ENCODE measurements around the gene SPRED1. TPM values are rescaled to one million over a fixed set of nuclear protein-coding genes. Genes with fewer than 3 reads are reported as not detected.
"Not testable (repeated sequence)": the region's sequence is repeated elsewhere in the genome, so short reads cannot be mapped to it uniquely, and the experiment has no call there.

SPRED1 gene
- total RNA-seq, 4 donors from 2014 or later, result 6.1 to 135 (median 26.6) TPM

DNA sequence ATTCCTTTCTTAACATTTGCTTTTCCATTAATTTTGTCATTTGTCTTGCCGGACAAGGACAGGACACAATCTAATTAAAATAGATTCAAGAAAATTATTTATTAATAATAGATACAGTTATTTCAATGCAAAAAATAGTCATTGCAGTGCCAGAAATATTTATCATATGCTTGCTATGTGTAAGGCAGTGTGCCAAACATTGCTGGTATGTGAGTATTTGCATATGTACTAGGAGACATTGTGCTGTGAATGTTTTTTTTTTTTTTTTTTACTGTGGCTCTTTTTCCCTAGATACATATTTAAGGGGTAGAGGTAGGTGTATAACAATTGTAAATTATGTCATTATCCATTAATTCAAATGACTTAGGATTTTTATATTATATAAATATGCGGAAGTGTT, 23.3 kb downstream of the SPRED1 start:
- DNase-seq, result no peak
- Histone ChIP-seq H3K9me3 (no peaks in the 10 kb centered on the region), H3K27me3 (no peaks in the 10 kb centered on the region), H3K36me3 (no peaks in the 10 kb centered on the region), H3K4me3 (no peak overlapping the region), H3K27ac (no peak overlapping the region), H3K4me1 (peaks cover 0 to 5% of the 10 kb centered on the region in 2 donors)
- TF ChIP-seq, protein P1, sequence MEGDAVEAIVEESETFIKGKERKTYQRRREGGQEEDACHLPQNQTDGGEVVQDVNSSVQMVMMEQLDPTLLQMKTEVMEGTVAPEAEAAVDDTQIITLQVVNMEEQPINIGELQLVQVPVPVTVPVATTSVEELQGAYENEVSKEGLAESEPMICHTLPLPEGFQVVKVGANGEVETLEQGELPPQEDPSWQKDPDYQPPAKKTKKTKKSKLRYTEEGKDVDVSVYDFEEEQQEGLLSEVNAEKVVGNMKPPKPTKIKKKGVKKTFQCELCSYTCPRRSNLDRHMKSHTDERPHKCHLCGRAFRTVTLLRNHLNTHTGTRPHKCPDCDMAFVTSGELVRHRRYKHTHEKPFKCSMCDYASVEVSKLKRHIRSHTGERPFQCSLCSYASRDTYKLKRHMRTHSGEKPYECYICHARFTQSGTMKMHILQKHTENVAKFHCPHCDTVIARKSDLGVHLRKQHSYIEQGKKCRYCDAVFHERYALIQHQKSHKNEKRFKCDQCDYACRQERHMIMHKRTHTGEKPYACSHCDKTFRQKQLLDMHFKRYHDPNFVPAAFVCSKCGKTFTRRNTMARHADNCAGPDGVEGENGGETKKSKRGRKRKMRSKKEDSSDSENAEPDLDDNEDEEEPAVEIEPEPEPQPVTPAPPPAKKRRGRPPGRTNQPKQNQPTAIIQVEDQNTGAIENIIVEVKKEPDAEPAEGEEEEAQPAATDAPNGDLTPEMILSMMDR (IDR thresholded peaks at IDR 0.05), result no peak
- no peak for TF ChIP-seq POLR2A (IDR thresholded peaks at IDR 0.05)
- intact Hi-C loops (cut with DNase I; ENCODE audit: low total_unique reads), result no loop called here

DNA sequence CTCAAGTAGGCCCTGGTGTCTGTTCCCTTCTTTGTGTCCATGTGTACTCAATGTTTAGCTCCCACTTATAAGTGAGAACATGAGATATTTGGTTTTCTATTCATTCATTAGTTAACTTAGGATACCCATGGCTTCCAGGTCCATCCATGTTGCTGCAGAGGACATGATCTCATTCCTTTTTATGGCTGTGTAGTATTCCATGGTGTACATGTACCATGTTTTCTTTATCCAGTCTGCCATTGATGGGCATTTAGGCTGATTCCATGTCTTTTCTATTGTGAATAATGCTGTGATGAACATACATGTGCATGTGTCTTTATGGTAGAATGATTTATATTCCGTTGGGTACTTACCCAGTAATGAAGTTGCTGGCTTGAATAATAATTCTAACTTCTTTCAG, 24.6 kb downstream of the SPRED1 start:
- H3K4me3 ChIP-seq; H3K27me3 ChIP-seq; intact Hi-C loops (cut with DNase I; ENCODE audit: low total_unique reads); H3K27ac ChIP-seq; H3K9me3 ChIP-seq; DNase-seq; H3K4me1 ChIP-seq; H3K36me3 ChIP-seq: not testable (repeated sequence)

DNA sequence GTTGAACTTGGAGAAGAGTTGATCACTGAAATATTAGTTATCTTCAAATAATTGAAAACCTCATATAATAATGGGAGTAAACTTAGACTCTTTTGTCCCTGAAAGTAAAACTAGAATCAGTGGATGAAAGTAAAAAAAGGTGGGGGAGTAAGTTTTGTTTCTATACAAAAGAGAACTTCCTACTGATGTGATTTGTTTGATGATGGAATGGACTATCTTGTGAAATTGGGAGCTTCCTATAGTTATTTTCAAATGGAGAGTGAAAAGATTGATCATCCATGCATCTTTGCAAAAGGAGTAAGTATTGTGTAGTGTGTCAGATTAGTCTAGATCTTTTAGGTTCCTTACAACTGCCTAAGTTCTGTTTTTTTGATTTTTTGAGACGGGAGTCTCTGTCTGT, 28.4 kb downstream of the SPRED1 start:
- no peaks in the 10 kb centered on the region for H3K36me3 ChIP-seq
- peaks cover under 1 to 7% of the 10 kb centered on the region in 2 donors for H3K4me1 ChIP-seq
- H3K27me3 ChIP-seq, result no peaks in the 10 kb centered on the region
- intact Hi-C loops (cut with DNase I; ENCODE audit: low total_unique reads), result no loop called here
- DNase-seq, result no peak
- no peaks in the 10 kb centered on the region for H3K9me3 ChIP-seq
- no peak overlapping the region for H3K4me3 ChIP-seq
- no peak for TF ChIP-seq POLR2A (IDR thresholded peaks at IDR 0.05)
- TF ChIP-seq, protein P1 (IDR thresholded peaks at IDR 0.05), result no peak
- H3K27ac ChIP-seq, result no peak overlapping the region

DNA sequence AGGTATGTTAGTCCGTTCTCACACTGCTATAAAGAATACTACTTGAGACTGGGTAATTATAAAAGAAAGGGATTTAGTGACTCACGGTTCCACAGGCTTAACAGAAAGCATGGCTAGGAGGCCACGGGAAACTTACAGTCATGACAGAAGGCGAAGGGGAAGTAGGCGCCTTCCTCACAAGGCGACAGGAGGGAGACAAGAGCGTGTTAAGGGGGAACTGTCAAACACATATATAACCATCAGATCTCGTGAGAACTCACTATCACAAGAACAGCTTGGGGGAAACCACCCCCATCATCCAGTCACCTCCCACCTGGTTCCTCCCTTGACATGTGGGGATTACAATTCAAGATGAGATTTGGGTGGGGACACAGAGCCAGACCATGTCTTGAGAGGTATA, 30.4 kb downstream of the SPRED1 start:
- Histone ChIP-seq H3K27me3 (no peaks in the 10 kb centered on the region), H3K36me3 (no peaks in the 10 kb centered on the region), H3K4me3 (no peak overlapping the region), H3K4me1 (peaks cover 0 to 7% of the 10 kb centered on the region in 2 donors), H3K9me3 (no peaks in the 10 kb centered on the region), H3K27ac (no peak overlapping the region)
- intact Hi-C loops (cut with DNase I; ENCODE audit: low total_unique reads), result no loop called here
- DNase-seq, result no peak
- TF ChIP-seq, protein P1 (IDR thresholded peaks at IDR 0.05), result no peak
- TF ChIP-seq POLR2A (IDR thresholded peaks at IDR 0.05), result no peak

DNA sequence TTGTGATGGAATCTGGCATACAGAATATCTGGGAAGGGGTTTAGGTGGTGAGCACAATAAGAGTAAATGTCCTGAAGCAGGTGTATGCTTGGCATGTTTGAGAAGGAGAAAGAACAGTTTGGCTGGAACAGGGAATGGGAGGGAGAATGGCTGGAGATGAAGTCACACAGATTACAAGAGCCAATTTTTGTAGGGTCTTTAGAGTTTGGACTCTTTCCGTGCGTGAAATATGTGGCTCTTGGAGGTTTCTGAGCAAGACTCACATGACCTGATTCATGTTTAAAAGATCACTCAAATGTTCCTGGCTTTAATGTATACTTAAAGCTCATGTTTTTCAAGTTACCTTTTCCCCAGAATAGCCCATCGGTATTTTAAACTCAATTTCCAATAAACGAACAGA, 32.8 kb downstream of the SPRED1 start:
- intact Hi-C loops (cut with DNase I; ENCODE audit: low total_unique reads), result no loop called here
- no peak overlapping the region for H3K4me3 ChIP-seq
- peaks cover 0 to 7% of the 10 kb centered on the region in 2 donors for H3K4me1 ChIP-seq
- H3K27me3 ChIP-seq, result no peaks in the 10 kb centered on the region
- no peaks in the 10 kb centered on the region for H3K36me3 ChIP-seq
- no peaks in the 10 kb centered on the region for H3K9me3 ChIP-seq
- no peak for TF ChIP-seq POLR2A (IDR thresholded peaks at IDR 0.05)
- TF ChIP-seq, protein P1 (IDR thresholded peaks at IDR 0.05), result no peak
- no peak overlapping the region for H3K27ac ChIP-seq
- no peak for DNase-seq

DNA sequence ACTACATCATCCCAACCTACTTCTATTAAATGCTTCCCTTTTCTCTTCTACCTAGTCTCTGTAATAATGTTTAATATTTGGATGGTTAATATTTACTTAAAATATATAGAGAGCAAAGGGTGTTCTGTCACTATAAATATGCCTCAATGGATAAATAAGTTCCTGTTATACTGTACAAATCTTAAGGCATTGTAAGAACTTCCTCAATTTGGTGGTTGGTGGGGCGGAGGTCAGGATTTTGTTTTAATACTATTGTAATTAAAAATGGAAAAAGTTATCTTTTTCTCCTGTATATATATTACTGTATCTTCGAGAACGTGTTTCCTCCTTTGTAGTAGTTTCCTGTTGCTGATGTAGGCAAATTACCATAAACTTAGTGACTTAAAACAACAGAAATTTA, 41.5 kb downstream of the SPRED1 start:
- Histone ChIP-seq H3K36me3 (no peaks in the 10 kb centered on the region), H3K27me3 (no peaks in the 10 kb centered on the region), H3K9me3 (no peaks in the 10 kb centered on the region), H3K4me1 (no peaks in the 10 kb centered on the region), H3K27ac (no peak overlapping the region), H3K4me3 (no peak overlapping the region)
- intact Hi-C loops (cut with DNase I; ENCODE audit: low total_unique reads), result no loop called here
- TF ChIP-seq, protein P1 (IDR thresholded peaks at IDR 0.05), result no peak
- no peak for TF ChIP-seq POLR2A (IDR thresholded peaks at IDR 0.05)
- no peak for DNase-seq
